Upper lobe of right lung (tissue), 1 donor: ENCODE results near the gene PPP2R5D. TPM values are rescaled to one million over a fixed set of nuclear protein-coding genes. Genes with fewer than 3 reads are reported as not detected.

ENCODE experiments used
- total RNA-seq: library from RNA; stranded (reverse); fragmentation: NEBNext Ultra II Directional; extraction: Animal tissue kit (Norgen Biotek cat#: 25700); gene quantifications from one replicate; pipeline ENCODE4 v1.2.1, GENCODE V29; 2021
- donor health status: DM: no; HTN: yes; CAD: no; lungs with severe emphysema.

The PPP2R5D gene
- total RNA-seq, 1 donor from 2014 or later, result 24.1 TPM

Other genes with a start within 250 kb of the PPP2R5D start
- 17.8 TPM for gene TBCC, start 238.5 kb upstream of the PPP2R5D start, total RNA-seq
- 21.0 TPM for gene BICRAL, start 202.5 kb upstream of the PPP2R5D start, total RNA-seq
- 64.9 TPM for gene RPL7L1, start 105.0 kb upstream of the PPP2R5D start, total RNA-seq
- gene PTCRA, start 68.5 kb upstream of the PPP2R5D start, total RNA-seq, result 5.0 TPM
- 63.7 TPM for gene CNPY3, start 55.1 kb upstream of the PPP2R5D start, total RNA-seq
- 1.4 TPM for gene GNMT, start 23.8 kb upstream of the PPP2R5D start, total RNA-seq
- gene PEX6, start 5.4 kb upstream of the PPP2R5D start, total RNA-seq, result 30.4 TPM
- gene MEA1, start 29.4 kb downstream of the PPP2R5D start, total RNA-seq, result 45.5 TPM
- gene KLHDC3, start 29.7 kb downstream of the PPP2R5D start, total RNA-seq, result 58.8 TPM
- 39.4 TPM for gene RRP36, start 37.1 kb downstream of the PPP2R5D start, total RNA-seq
- 20.1 TPM for gene CUL7, start 69.3 kb downstream of the PPP2R5D start, total RNA-seq
- 42.4 TPM for gene MRPL2, start 74.9 kb downstream of the PPP2R5D start, total RNA-seq
- gene KLC4, start 75.1 kb downstream of the PPP2R5D start, total RNA-seq, result 32.0 TPM
- gene PTK7, start 91.7 kb downstream of the PPP2R5D start, total RNA-seq, result 97.1 TPM
- gene SRF, start 186.7 kb downstream of the PPP2R5D start, total RNA-seq, result 33.6 TPM
- gene CUL9, start 197.6 kb downstream of the PPP2R5D start, total RNA-seq, result 37.4 TPM
- gene DNPH1, start 244.9 kb downstream of the PPP2R5D start, total RNA-seq, result 27.6 TPM